GM18508 (cell line): Measurements from ENCODE around the gene NUDT13.

Experiments
- ATAC-seq: cut with Tn5 transposase; IDR thresholded peaks from one replicate; pipeline ENCODE4 v1.9.1; 2021; ENCODE audit warnings: moderate number of reproducible peaks; ENCODE audit not compliant: insufficient read depth, unreplicated experiment

The NUDT13 gene

GRCh38 chr10:73110345-73110849, at the start of gene NUDT13:
TSS of gene NUDT13 (plus strand) at chr10:73110455. CDS start at chr10:73114366, 3,911 bp downstream.
- no peak for ATAC-seq

GRCh38 chr10:73060738-73061635, 49.3 kb upstream of the NUDT13 start:
- no peak for ATAC-seq

- no peak for ATAC-seq
Observed at GRCh38 chr10:73061743-73062142, 48.5 kb upstream of the NUDT13 start.

- ATAC-seq = no peak
Observed at GRCh38 chr10:73065441-73065840, 44.8 kb upstream of the NUDT13 start.

- ATAC-seq = no peak
Observed at GRCh38 chr10:73073627-73074026, 36.6 kb upstream of the NUDT13 start.

- ATAC-seq = no peak
Observed at GRCh38 chr10:73075829-73076228, 34.4 kb upstream of the NUDT13 start.

GRCh38 chr10:73076360-73077183, 33.7 kb upstream of the NUDT13 start:
- no peak for ATAC-seq

GRCh38 chr10:73079779-73080541, 30.3 kb upstream of the NUDT13 start:
- peak; percentile 55 for ATAC-seq

GRCh38 chr10:73083221-73083620, 27.0 kb upstream of the NUDT13 start:
- ATAC-seq = no peak

- ATAC-seq = no peak
Observed at GRCh38 chr10:73084209-73084608, 26.0 kb upstream of the NUDT13 start.

GRCh38 chr10:73086816-73087215, 23.4 kb upstream of the NUDT13 start:
- ATAC-seq = no peak

- ATAC-seq = no peak
Observed at GRCh38 chr10:73088304-73088703, 22.0 kb upstream of the NUDT13 start.

GRCh38 chr10:73092830-73093229, 17.4 kb upstream of the NUDT13 start:
- ATAC-seq = no peak

- no peak for ATAC-seq
Observed at GRCh38 chr10:73093922-73094850, 16.1 kb upstream of the NUDT13 start.

- ATAC-seq = no peak
Observed at GRCh38 chr10:73094986-73095480, 15.2 kb upstream of the NUDT13 start.

GRCh38 chr10:73095481-73096021, 14.7 kb upstream of the NUDT13 start:
- ATAC-seq = no peak

- ATAC-seq = peak; percentile 4
Observed at GRCh38 chr10:73096041-73096448, 14.2 kb upstream of the NUDT13 start.

GRCh38 chr10:73096449-73097304, 13.6 kb upstream of the NUDT13 start, which contains the start of gene P4HA1:
TSS of gene P4HA1 (minus strand) at chr10:73096866. CDS start at chr10:73074883, 21,983 bp downstream.
- ATAC-seq = peak; percentile 54
